MM.1S (cell line): ENCODE data around the gene THOC5.

Source experiments
- DNase-seq: peaks from one replicate; pipeline ENCODE4 v3.0.0-alpha.2; 2015
- H2AFZ ChIP-seq: fragments of 300-600 bp; sonication (generic); 2 replicates; pipeline ENCODE4 v1.6.0; 2016; ENCODE audit warnings: antibody characterized with exemption, low read length
- H3F3A ChIP-seq: fragments of 300-600 bp; sonication (generic); 2 replicates; pipeline ENCODE4 v1.6.1; 2016; ENCODE audit warnings: mild to moderate bottlenecking, antibody characterized with exemption, low read length, moderate library complexity, mixed read lengths; ENCODE audit not compliant: insufficient read depth
- H3K27ac ChIP-seq: fragments of 300-600 bp; sonication (generic); 2 replicates; pipeline ENCODE4 v1.5.1; 2016; ENCODE audit warnings: mild to moderate bottlenecking, low read length
- H3K27me3 ChIP-seq: fragments of 300-600 bp; sonication (generic); replicated peaks from 2 replicates; pipeline ENCODE4 v1.6.0; 2016; ENCODE audit warnings: low read length; ENCODE audit not compliant: insufficient read depth
- H3K36me3 ChIP-seq: fragments of 300-600 bp; sonication (generic); replicated peaks from 2 replicates; pipeline ENCODE4 v1.6.1; 2016; ENCODE audit warnings: mild to moderate bottlenecking, low read length, mixed read lengths; ENCODE audit not compliant: insufficient read depth
- H3K4me1 ChIP-seq: fragments of 300-600 bp; sonication (generic); 2 replicates; pipeline ENCODE4 v1.6.1; 2016; ENCODE audit warnings: low read length, mixed read lengths
- H3K4me2 ChIP-seq: fragments of 300-600 bp; sonication (generic); 2 replicates; pipeline ENCODE4 v1.6.0; 2016; ENCODE audit warnings: low read depth, low read length
- H3K4me3 ChIP-seq: fragments of 300-600 bp; sonication (generic); 2 replicates; pipeline ENCODE4 v1.5.1; 2016; ENCODE audit warnings: low read length, mixed read lengths
- H3K79me2 ChIP-seq: fragments of 300-600 bp; sonication (generic); 2 replicates; pipeline ENCODE4 v1.6.1; 2016; ENCODE audit warnings: mixed run types, low read length, mixed read lengths
- H3K9ac ChIP-seq: fragments of 300-600 bp; sonication (generic); 2 replicates; pipeline ENCODE4 v1.6.1; 2016; ENCODE audit warnings: low read length, mixed read lengths
- H3K9me2 ChIP-seq: fragments of 300-600 bp; sonication (generic); replicated peaks from 2 replicates; pipeline ENCODE4 v1.6.1; 2016; ENCODE audit warnings: mild to moderate bottlenecking, low read length, mixed read lengths; ENCODE audit not compliant: insufficient read depth
- H3K9me3 ChIP-seq: fragments of 300-600 bp; sonication (generic); replicated peaks from 2 replicates; pipeline ENCODE4 v1.6.1; 2016; ENCODE audit warnings: mild to moderate bottlenecking, low read length, mixed read lengths; ENCODE audit not compliant: insufficient read depth
- H4K20me1 ChIP-seq: fragments of 300-600 bp; sonication (generic); 2 replicates; pipeline ENCODE4 v1.6.1; 2016; ENCODE audit warnings: mild to moderate bottlenecking, low read length, moderate library complexity, mixed read lengths; ENCODE audit not compliant: insufficient read depth
- EZH2 ChIP-seq: fragments of 300-600 bp; sonication (generic); optimal IDR thresholded peaks from 2 replicates; pipeline ENCODE3; 2017; ENCODE audit warnings: low read depth, mild to moderate bottlenecking, antibody characterized with exemption, low read length, mixed read lengths
- EZH2phosphoT487 ChIP-seq: fragments of 300-600 bp; sonication (generic); IDR thresholded peaks from 2 replicates; pipeline ENCODE4 v1.6.1; 2018; ENCODE audit warnings: antibody characterized with exemption, low read length
- TF ChIP-seq, protein P1 (sequence below): fragments of 300-600 bp; sonication (generic); IDR thresholded peaks from 2 replicates; pipeline ENCODE4 v1.5.1; 2016; ENCODE audit warnings: antibody characterized with exemption, low read length, mixed read lengths

Gene THOC5

DNA sequence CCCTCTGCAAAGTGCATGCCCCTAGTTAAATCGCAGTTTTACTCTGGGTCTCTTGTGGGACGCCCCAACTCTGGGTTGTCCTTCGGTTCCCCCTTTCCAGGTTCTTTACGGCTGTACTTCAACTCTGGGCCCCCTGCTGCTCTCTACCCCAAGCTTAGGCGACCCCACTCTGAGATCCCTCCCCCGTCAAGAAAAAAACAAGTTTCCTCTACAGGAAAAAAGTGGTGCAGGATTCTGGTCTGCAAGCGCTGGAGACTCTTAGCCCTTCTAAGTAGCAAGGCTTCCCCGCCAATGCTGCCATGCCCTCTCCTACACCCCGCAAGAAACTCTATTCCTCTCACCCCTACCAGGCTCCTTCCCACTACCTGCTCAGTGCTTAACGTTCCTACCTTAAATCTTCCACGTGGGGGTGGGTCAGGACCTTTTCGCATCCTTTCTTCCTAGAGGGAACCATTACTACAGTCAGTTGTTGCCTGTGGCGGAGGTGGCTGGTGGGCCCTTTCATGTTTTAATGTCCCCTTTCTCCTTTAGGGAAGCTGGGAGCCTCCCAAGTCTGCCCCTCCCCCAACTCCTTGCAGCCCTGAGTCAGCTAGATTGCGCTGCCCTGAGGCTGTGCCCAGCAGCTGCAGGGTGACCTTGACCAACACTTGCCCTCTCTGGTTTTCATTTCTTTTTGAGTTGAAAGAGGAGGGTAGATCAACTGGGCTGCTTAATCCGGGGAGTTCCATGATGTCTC, 72.1 kb downstream of the THOC5 start:
- Histone ChIP-seq H4K20me1 (no peaks in the 10 kb centered on the region), H3K9me2 (no peaks in the 10 kb centered on the region), H3K4me1 (no peaks in the 10 kb centered on the region), H3K79me2 (no peaks in the 10 kb centered on the region), H3K9ac (no peak overlapping the region), H3K9me3 (no peaks in the 10 kb centered on the region), H2AFZ (no peak overlapping the region), H3K4me2 (no peak overlapping the region), H3K36me3 (no peaks in the 10 kb centered on the region), H3K27me3 (peaks cover 13% of the 10 kb centered on the region), H3K27ac (no peak overlapping the region), H3F3A (no peaks in the 10 kb centered on the region), H3K4me3 (no peak overlapping the region)
- TF ChIP-seq, protein P1, sequence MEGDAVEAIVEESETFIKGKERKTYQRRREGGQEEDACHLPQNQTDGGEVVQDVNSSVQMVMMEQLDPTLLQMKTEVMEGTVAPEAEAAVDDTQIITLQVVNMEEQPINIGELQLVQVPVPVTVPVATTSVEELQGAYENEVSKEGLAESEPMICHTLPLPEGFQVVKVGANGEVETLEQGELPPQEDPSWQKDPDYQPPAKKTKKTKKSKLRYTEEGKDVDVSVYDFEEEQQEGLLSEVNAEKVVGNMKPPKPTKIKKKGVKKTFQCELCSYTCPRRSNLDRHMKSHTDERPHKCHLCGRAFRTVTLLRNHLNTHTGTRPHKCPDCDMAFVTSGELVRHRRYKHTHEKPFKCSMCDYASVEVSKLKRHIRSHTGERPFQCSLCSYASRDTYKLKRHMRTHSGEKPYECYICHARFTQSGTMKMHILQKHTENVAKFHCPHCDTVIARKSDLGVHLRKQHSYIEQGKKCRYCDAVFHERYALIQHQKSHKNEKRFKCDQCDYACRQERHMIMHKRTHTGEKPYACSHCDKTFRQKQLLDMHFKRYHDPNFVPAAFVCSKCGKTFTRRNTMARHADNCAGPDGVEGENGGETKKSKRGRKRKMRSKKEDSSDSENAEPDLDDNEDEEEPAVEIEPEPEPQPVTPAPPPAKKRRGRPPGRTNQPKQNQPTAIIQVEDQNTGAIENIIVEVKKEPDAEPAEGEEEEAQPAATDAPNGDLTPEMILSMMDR: no peak
- TF ChIP-seq EZH2phosphoT487: no peak
- no peak for DNase-seq

DNA sequence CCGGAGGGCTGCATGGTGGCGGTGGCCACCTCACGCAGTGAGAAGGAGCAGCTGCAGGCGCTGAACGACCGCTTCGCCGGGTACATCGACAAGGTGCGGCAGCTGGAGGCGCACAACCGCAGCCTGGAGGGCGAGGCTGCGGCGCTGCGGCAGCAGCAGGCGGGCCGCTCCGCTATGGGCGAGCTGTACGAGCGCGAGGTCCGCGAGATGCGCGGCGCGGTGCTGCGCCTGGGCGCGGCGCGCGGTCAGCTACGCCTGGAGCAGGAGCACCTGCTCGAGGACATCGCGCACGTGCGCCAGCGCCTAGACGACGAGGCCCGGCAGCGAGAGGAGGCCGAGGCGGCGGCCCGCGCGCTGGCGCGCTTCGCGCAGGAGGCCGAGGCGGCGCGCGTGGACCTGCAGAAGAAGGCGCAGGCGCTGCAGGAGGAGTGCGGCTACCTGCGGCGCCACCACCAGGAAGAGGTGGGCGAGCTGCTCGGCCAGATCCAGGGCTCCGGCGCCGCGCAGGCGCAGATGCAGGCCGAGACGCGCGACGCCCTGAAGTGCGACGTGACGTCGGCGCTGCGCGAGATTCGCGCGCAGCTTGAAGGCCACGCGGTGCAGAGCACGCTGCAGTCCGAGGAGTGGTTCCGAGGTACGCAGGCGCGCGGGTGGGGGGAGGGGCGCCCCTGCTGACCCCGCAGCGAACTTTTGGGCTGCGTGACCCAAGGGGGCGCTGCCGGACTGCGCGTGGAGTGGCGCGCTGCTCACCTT, 72.9 kb downstream of the THOC5 start:
- Histone ChIP-seq H3K4me3 (no peak overlapping the region), H3K9me2 (no peaks in the 10 kb centered on the region), H3K27me3 (peaks cover 21% of the 10 kb centered on the region), H2AFZ (no peak overlapping the region), H3K4me1 (no peaks in the 10 kb centered on the region), H3F3A (no peaks in the 10 kb centered on the region), H3K36me3 (no peaks in the 10 kb centered on the region), H3K27ac (no peak overlapping the region), H4K20me1 (no peaks in the 10 kb centered on the region), H3K79me2 (no peaks in the 10 kb centered on the region), H3K9ac (no peak overlapping the region), H3K9me3 (no peaks in the 10 kb centered on the region), H3K4me2 (no peak overlapping the region)
- no peak for DNase-seq
- TF ChIP-seq EZH2: no peak
- TF ChIP-seq EZH2phosphoT487: no peak

DNA sequence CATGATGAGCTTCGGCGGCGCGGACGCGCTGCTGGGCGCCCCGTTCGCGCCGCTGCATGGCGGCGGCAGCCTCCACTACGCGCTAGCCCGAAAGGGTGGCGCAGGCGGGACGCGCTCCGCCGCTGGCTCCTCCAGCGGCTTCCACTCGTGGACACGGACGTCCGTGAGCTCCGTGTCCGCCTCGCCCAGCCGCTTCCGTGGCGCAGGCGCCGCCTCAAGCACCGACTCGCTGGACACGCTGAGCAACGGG, 73.4 kb downstream of the THOC5 start:
- Histone ChIP-seq H3K9ac (no peak overlapping the region), H3K4me3 (no peak overlapping the region), H3K36me3 (no peaks in the 10 kb centered on the region), H3K9me2 (no peaks in the 10 kb centered on the region), H3K27me3 (peaks cover 26% of the 10 kb centered on the region), H3K79me2 (no peaks in the 10 kb centered on the region), H3K4me1 (no peaks in the 10 kb centered on the region), H3K9me3 (no peaks in the 10 kb centered on the region), H3K27ac (no peak overlapping the region), H4K20me1 (no peaks in the 10 kb centered on the region), H2AFZ (no peak overlapping the region), H3K4me2 (no peak overlapping the region), H3F3A (no peaks in the 10 kb centered on the region)
- DNase-seq: no peak
- TF ChIP-seq, protein P1: no peak
- TF ChIP-seq EZH2phosphoT487 (no peak), EZH2 (no peak)
